Spleen (tissue), 7 donors: ENCODE measurements around the gene EIF2AK3.

ENCODE experiments used
- CTCF ChIP-seq, 11 experiments: fragments of 200-600 bp in 7 of 11; fragments of 450-650 bp in 4 of 11; sonication (generic) in 4 of 11; IDR thresholded peaks in 8 of 11; conservative IDR thresholded peaks in 3 of 11; 1 replicate in 7 of 11; 2 replicates in 4 of 11; pipeline versions ENCODE4 v1.4.0 to v1.8.0; 2016 to 2021; ENCODE audit warnings: antibody characterized with exemption in 11 of 11, inconsistent platforms in 4 of 11, mild to moderate bottlenecking in 1 of 11
- POLR2A ChIP-seq, 3 donors: fragments of 450-650 bp; IDR thresholded peaks; one replicate each; pipeline ENCODE4 v1.5.1; 2017; ENCODE audit warnings: antibody characterized with exemption in 3 of 3, mild to moderate bottlenecking in 1 of 3
- POLR2AphosphoS5 ChIP-seq, 3 donors: sonication (generic); formaldehyde crosslinking; IDR thresholded peaks; one replicate each; pipeline ENCODE4 v1.5.1; 2017; ENCODE audit warnings: antibody characterized with exemption in 3 of 3
- donor health status: DM: no; HTN: no; CAD: no; lungs with moderate emphysema.
- donor health status: DM: no; HTN: no; CAD: no.
- donor health status: DM: no; HTN: no; CAD: no.

GRCh38 chr2:88600038-88600465 lies 27.2 kb downstream of the EIF2AK3 start:
- TF ChIP-seq CTCF (IDR thresholded peaks at IDR 0.05 in 8 of 11, conservative IDR thresholded peaks at IDR 0.05 in 3 of 11) = no peak
- no peak for TF ChIP-seq POLR2A (IDR thresholded peaks at IDR 0.05)
- TF ChIP-seq POLR2AphosphoS5 (IDR thresholded peaks at IDR 0.05) = peak in 1 of 3 donors; percentile 53
